Spinal cord (tissue), 10 donors: ENCODE measurements around the gene AIPL1. TPM values are rescaled to one million over a fixed set of nuclear protein-coding genes. Genes with fewer than 3 reads are reported as not detected.

Experiments
- DNase-seq, 6 donors: peaks; one replicate each; pipeline versions ENCODE4 v3.0.0 to v3.0.0-alpha.2; 2013 to 2015; ENCODE audit warnings: low spot score in 6 of 6, low read depth in 4 of 6
- H3K27ac ChIP-seq: one replicate; pipeline ENCODE4 v1.5.1; 2013; ENCODE audit warnings: low read depth, low read length, control low read depth
- H3K27me3 ChIP-seq: one replicate; pipeline ENCODE4 v1.6.1; 2013; ENCODE audit warnings: low read length; ENCODE audit not compliant: control insufficient read depth, insufficient read depth
- H3K36me3 ChIP-seq: one replicate; pipeline ENCODE4 v1.6.1; 2013; ENCODE audit warnings: low read length; ENCODE audit not compliant: control insufficient read depth, insufficient read depth
- H3K4me1 ChIP-seq: one replicate; pipeline ENCODE4 v1.6.1; 2013; ENCODE audit warnings: low read length; ENCODE audit not compliant: control insufficient read depth, insufficient read depth
- H3K4me3 ChIP-seq: one replicate; pipeline ENCODE4 v1.5.1; 2013; ENCODE audit warnings: low read depth, low read length, control low read depth
- H3K9me3 ChIP-seq: one replicate; pipeline ENCODE4 v1.6.1; 2013; ENCODE audit warnings: low read length; ENCODE audit not compliant: control insufficient read depth, insufficient read depth
- WGBS: methylation state at CpG from one replicate; pipeline ENCODE4 v1.1.5; 2013; ENCODE audit warnings: missing lambda C conversion rate; ENCODE audit not compliant: insufficient coverage; 5-methylcytosine and 5-hydroxymethylcytosine counted together
- polyA plus RNA-seq, 2 donors: library from polyadenylated mRNA; unstranded; fragments of 120-200 nt; gene quantifications; one replicate each; pipeline ENCODE4 v1.2.1, GENCODE V29; 2013; ENCODE audit not compliant: insufficient read length in 2 of 2
- total RNA-seq, 2 donors: library from RNA; depleted of rRNA in 1 of 2; stranded (reverse); fragments of 120-200 nt in 1 of 2; fragments of >200 nt in 1 of 2; gene quantifications; one replicate each; pipeline versions ENCODE4 v1.2.3 to v1.2.4, GENCODE V29; 2013 to 2014
- donor health status: healthy.

Gene AIPL1
- total and polyA plus RNA-seq, 4 donors: 0.14 to 0.22 (median 0.16) TPM; not detected in 1

- no peaks in the 10 kb centered on the region for H3K36me3 ChIP-seq
- H3K27ac ChIP-seq: no peak overlapping the region
- H3K9me3 ChIP-seq: peaks cover 6% of the 10 kb centered on the region
- H3K27me3 ChIP-seq: no peaks in the 10 kb centered on the region
- no CpG with 5 or more reads among the region's 2 CpGs for WGBS
- no peak overlapping the region for H3K4me3 ChIP-seq
- DNase-seq: no peak
- peaks cover 8% of the 10 kb centered on the region for H3K4me1 ChIP-seq
Observed at GRCh38 chr17:6398955-6399354, 36.0 kb downstream of the AIPL1 start.

GRCh38 chr17:6394055-6394606, 40.8 kb downstream of the AIPL1 start:
- H3K4me3 ChIP-seq: no peak overlapping the region
- no peaks in the 10 kb centered on the region for H3K36me3 ChIP-seq
- H3K27me3 ChIP-seq: no peaks in the 10 kb centered on the region
- peak in 2 of 6 donors; percentile 38 to 73 for DNase-seq
- 24% methylated on average over 6 of the region's 8 CpGs for WGBS
- peaks cover 23% of the 10 kb centered on the region for H3K4me1 ChIP-seq
- no peak overlapping the region for H3K27ac ChIP-seq
- H3K9me3 ChIP-seq: peaks cover 3% of the 10 kb centered on the region

DNA sequence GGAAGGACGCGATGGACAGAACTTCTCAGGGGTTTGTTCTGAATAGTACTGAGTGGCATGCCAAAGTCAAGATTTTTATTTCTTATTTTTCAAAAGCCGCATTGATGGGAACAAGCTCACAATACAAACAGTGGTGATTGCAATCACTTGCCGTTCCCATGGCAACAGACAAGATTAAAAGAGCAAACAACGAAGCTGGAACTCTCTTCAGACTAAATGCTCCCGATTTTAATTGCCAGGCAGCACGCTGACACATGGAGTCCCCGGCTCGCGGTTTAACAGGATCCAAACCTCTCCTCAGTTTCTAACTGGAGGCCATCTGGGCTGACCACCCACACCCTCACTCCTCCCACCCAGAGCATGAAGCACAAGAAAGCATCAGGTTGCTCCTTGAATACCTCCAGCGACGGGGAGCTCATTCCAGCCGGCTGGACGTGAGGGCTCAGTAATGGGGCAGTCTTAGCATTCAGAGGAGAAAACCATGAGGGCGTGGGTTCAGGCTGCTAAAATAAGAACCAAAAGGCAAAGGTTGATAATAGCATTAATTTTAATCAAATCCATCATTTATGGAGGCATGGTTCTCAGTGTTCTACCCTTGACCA, 41.5 kb downstream of the AIPL1 start:
- Histone ChIP-seq H3K36me3 (no peaks in the 10 kb centered on the region), H3K27me3 (no peaks in the 10 kb centered on the region), H3K4me3 (no peak overlapping the region), H3K4me1 (peaks cover 23% of the 10 kb centered on the region), H3K27ac (no peak overlapping the region), H3K9me3 (no peaks in the 10 kb centered on the region)
- DNase-seq: peak in 4 of 6 donors; percentile 47 to 96 (median 73)
- WGBS: 30% methylated on average over 8 of the region's 15 CpGs

DNA sequence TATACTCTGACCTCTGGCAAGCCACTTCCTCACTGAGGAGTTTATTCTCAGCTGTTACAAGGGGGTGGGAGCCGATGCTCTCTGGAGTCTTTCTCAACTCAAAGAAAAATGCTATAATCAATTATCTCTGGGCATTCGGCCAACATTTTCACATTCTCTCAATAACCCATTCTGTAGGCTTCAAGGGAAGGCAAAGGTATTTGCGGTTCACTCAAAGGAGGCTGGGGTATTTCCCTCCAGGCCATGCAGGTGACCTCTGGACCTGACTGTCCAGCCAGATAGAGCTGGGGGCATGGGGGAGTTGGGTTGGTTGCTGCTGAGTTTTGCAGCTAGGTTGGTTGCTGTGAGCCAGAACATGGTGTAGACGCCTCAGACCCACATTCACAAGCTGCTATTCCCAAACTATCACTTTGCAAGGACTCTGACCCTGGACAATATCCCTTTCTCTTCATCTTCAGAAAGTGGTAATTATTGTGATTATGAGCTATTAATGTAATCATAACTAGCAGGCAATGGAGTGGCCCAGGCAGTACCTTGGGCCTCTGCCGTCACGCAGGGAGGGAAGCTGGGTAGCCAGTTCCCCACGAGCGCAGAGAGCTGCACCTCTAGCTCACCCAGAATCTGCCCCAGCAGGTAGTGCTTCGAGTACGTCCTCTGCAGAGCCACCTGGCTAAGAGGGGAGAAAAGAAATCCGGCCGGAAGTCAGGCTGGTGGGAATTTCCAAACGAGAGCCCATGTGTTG, 42.1 kb downstream of the AIPL1 start:
- no peak overlapping the region for H3K27ac ChIP-seq
- no peaks in the 10 kb centered on the region for H3K27me3 ChIP-seq
- peak in 2 of 6 donors; percentile 59 to 91 for DNase-seq
- H3K9me3 ChIP-seq: no peaks in the 10 kb centered on the region
- no peak overlapping the region for H3K4me3 ChIP-seq
- 35% methylated on average over 10 of the region's 13 CpGs for WGBS
- H3K36me3 ChIP-seq: no peaks in the 10 kb centered on the region
- peaks cover 23% of the 10 kb centered on the region for H3K4me1 ChIP-seq

- Histone ChIP-seq H3K27me3 (no peaks in the 10 kb centered on the region), H3K4me3 (no peak overlapping the region), H3K4me1 (peaks cover 9% of the 10 kb centered on the region), H3K36me3 (no peaks in the 10 kb centered on the region), H3K27ac (no peak overlapping the region), H3K9me3 (no peaks in the 10 kb centered on the region)
- DNase-seq: no peak
- 87% methylated on average over 11 of the region's 11 CpGs for WGBS
Observed at GRCh38 chr17:6388416-6388815, 46.5 kb downstream of the AIPL1 start.

- Histone ChIP-seq H3K27ac (no peak overlapping the region), H3K4me3 (no peak overlapping the region), H3K4me1 (peaks cover 3% of the 10 kb centered on the region), H3K36me3 (no peaks in the 10 kb centered on the region), H3K9me3 (no peaks in the 10 kb centered on the region), H3K27me3 (no peaks in the 10 kb centered on the region)
- WGBS: 76% methylated on average over 8 of the region's 8 CpGs
- no peak for DNase-seq
Observed at GRCh38 chr17:6387858-6388257, 47.1 kb downstream of the AIPL1 start.

GRCh38 chr17:6387442-6387841, 47.5 kb downstream of the AIPL1 start:
- Histone ChIP-seq H3K27me3 (no peaks in the 10 kb centered on the region), H3K4me3 (no peak overlapping the region), H3K36me3 (no peaks in the 10 kb centered on the region), H3K4me1 (no peaks in the 10 kb centered on the region), H3K9me3 (no peaks in the 10 kb centered on the region), H3K27ac (no peak overlapping the region)
- no peak for DNase-seq
- WGBS: 97% methylated on average over 4 of the region's 4 CpGs

- Histone ChIP-seq H3K9me3 (no peaks in the 10 kb centered on the region), H3K27me3 (no peaks in the 10 kb centered on the region), H3K4me3 (no peak overlapping the region), H3K36me3 (no peaks in the 10 kb centered on the region), H3K4me1 (no peaks in the 10 kb centered on the region), H3K27ac (no peak overlapping the region)
- 90% methylated on average over 6 of the region's 9 CpGs for WGBS
- DNase-seq: no peak
Observed at GRCh38 chr17:6386041-6386630, 48.8 kb downstream of the AIPL1 start.

GRCh38 chr17:6384481-6384880, 50.4 kb downstream of the AIPL1 start:
- Histone ChIP-seq H3K36me3 (no peaks in the 10 kb centered on the region), H3K9me3 (no peaks in the 10 kb centered on the region), H3K27me3 (no peaks in the 10 kb centered on the region), H3K4me3 (no peak overlapping the region), H3K27ac (no peak overlapping the region), H3K4me1 (no peaks in the 10 kb centered on the region)
- 78% methylated on average over 4 of the region's 5 CpGs for WGBS
- no peak for DNase-seq
